Nephron progenitor cell (in vitro differentiated cells): ENCODE data around the gene SLC8A1.

ENCODE experiments used
- DNase-seq: peaks from one replicate; pipeline ENCODE4 v3.0.0; 2021
- H3K27ac Mint-ChIP-seq: 2 replicates; pipeline ENCODE4 v1.8.0; 2021; ENCODE audit warnings: mild to moderate bottlenecking, moderate library complexity, mixed read lengths
- H3K27me3 Mint-ChIP-seq: 2 replicates; pipeline ENCODE4 v1.8.0; 2021; ENCODE audit warnings: mild to moderate bottlenecking, low read depth, mixed read lengths; ENCODE audit not compliant: poor library complexity
- H3K36me3 Mint-ChIP-seq: 2 replicates; pipeline ENCODE4 v1.8.0; 2021; ENCODE audit warnings: low read depth, mixed read lengths
- H3K4me1 Mint-ChIP-seq: 2 replicates; pipeline ENCODE4 v1.8.0; 2021; ENCODE audit warnings: mixed read lengths
- H3K4me3 Mint-ChIP-seq: 2 replicates; pipeline ENCODE4 v1.8.0; 2021; ENCODE audit warnings: mild to moderate bottlenecking, moderate library complexity, mixed read lengths
- H3K9me3 Mint-ChIP-seq: 2 replicates; pipeline ENCODE4 v1.8.0; 2021; ENCODE audit warnings: mild to moderate bottlenecking, moderate library complexity, mixed read lengths
- TF ChIP-seq, protein P1 (sequence below): fragments of 200-600 bp; sonication (generic); IDR thresholded peaks from 2 replicates; pipeline ENCODE4 v1.5.0; 2021; ENCODE audit warnings: antibody characterized with exemption

SLC8A1 gene

DNA sequence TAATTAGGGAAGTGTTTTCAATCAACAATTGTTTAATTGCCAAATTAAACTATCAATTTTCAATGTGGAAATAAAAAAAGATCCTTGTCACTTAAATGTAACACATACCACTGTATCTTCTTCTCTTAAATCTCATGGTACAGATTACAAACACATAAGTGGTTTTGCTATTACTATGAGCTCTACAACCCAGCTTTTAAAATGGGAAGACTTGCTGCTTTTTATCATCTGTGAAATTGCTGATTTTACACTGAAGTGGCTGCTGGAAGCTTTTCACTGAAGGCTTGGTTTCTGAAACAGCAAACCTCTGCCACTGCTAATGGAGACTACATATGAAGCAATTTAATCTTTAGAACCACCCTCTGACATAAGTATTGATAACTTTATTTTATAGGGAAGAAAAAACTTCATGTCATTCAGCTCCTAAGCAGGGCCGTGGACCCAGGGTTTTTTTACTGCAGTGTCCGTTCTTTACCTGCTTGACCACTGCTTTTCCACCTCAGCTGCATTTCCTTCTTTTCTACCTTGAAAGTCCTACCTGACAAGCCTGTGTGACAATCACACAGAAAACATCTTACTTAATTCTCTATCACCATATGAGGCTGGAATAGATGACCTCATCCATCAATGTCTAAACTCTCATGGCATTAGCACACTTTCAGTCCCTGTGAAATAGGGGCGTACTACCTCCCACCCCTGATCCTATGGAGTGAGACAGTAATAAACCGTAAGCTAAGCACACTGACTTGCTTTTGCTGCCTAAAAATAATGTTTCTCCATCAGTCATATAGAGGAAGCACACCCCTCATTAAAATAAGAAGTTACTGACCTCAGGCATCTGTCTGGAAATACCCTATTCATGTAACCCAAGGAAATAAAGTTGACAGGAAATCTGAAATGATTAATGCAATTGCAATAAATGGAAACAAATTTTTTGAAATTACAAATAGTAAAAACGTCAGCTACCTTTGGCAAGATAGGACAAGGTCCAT is 19.2 kb upstream of the SLC8A1 start:
- Mint-ChIP-seq H3K4me1 (peaks cover 29% of the 10 kb centered on the region), H3K4me3 (no peak overlapping the region), H3K27ac (no peak overlapping the region), H3K27me3 (peaks cover 4% of the 10 kb centered on the region), H3K36me3 (no peaks in the 10 kb centered on the region), H3K9me3 (no peaks in the 10 kb centered on the region)
- TF ChIP-seq, protein P1, sequence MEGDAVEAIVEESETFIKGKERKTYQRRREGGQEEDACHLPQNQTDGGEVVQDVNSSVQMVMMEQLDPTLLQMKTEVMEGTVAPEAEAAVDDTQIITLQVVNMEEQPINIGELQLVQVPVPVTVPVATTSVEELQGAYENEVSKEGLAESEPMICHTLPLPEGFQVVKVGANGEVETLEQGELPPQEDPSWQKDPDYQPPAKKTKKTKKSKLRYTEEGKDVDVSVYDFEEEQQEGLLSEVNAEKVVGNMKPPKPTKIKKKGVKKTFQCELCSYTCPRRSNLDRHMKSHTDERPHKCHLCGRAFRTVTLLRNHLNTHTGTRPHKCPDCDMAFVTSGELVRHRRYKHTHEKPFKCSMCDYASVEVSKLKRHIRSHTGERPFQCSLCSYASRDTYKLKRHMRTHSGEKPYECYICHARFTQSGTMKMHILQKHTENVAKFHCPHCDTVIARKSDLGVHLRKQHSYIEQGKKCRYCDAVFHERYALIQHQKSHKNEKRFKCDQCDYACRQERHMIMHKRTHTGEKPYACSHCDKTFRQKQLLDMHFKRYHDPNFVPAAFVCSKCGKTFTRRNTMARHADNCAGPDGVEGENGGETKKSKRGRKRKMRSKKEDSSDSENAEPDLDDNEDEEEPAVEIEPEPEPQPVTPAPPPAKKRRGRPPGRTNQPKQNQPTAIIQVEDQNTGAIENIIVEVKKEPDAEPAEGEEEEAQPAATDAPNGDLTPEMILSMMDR: no peak
- DNase-seq: no peak

DNA sequence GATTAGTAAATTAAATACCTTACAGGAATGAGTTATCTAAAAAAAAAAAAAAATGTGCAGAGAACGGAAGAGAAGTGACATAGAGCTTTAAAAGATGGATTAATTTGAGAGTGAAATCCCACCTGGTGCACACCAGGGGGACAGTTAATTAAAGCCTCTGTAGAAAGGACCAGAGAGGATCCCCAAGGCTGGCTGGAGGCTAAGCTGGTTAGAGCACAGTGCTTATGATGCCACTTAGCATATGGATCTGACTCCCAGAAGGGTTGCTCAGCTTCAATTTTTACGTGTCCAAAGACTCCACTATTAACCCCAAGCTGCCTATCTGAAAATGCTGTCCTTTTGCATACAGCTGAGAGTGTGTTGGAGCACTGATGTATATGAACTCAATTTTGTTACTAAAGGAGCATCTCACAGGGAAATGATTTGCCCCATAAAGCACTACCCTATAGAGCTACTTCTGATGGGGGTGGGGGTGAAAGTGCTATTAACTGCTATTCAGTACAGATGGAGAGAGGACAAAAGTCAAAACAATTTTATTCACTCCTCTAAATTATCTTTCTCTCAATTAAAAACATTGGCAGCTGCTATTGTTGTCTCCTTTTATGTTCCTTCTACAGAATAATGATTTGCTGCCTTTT is 15.2 kb upstream of the SLC8A1 start:
- no peak for DNase-seq
- TF ChIP-seq, protein P1: no peak
- Mint-ChIP-seq H3K27ac (no peak overlapping the region), H3K27me3 (peaks cover 8% of the 10 kb centered on the region), H3K4me1 (peaks cover 13% of the 10 kb centered on the region), H3K9me3 (no peaks in the 10 kb centered on the region), H3K4me3 (no peak overlapping the region), H3K36me3 (no peaks in the 10 kb centered on the region)

DNA sequence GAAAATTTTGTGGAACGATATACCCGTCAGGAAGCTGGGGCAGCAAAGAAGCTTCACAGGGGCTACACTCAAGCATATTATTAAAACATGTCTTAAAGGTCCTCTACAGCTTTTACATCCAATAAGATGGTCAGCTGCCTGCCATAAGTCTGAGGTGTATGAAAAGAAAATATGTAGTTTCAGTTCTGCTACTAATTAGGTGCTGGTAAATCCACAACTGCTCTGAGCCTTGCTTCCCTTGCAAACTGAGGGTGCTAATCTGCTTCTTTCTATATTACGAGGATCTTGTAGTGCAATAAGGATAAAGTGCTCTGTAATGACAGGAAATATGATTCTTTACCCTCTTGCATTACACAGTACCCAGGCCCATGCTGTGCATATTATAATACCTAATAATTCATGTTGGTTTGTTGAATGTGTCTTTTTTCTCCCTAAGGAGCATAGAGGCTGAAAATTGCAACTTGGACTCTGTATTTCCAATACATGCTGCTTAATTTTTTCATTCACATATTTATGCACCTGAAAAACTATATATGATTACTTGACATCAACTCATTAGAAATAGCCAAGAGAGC is 14.5 kb upstream of the SLC8A1 start:
- no peak for DNase-seq
- peaks cover 8% of the 10 kb centered on the region for H3K27me3 Mint-ChIP-seq
- no peak overlapping the region for H3K27ac Mint-ChIP-seq
- H3K36me3 Mint-ChIP-seq: no peaks in the 10 kb centered on the region
- peaks cover 10% of the 10 kb centered on the region for H3K4me1 Mint-ChIP-seq
- H3K9me3 Mint-ChIP-seq: no peaks in the 10 kb centered on the region
- H3K4me3 Mint-ChIP-seq: no peak overlapping the region
- TF ChIP-seq, protein P1: no peak

DNA sequence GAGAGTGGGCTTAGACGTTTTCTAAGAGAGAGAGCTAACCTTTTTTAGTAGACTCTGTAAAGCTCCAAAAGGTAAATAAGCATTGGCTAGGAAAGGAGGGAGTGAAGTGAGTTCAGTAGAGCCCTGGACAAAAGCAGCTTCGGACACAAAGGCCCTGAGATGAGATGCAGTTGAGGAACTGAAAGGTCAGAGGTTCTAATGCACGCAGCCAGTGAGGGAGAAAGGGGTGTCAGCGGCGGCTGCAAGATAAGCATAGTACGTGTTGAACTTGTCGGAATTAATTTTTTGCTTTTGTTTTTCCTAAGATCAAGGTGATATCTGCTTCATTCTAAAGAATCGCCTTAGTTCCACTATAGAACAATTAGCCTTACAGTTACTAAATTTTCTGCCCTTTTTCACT is 11.2 kb upstream of the SLC8A1 start:
- DNase-seq: no peak
- no peaks in the 10 kb centered on the region for H3K36me3 Mint-ChIP-seq

DNA sequence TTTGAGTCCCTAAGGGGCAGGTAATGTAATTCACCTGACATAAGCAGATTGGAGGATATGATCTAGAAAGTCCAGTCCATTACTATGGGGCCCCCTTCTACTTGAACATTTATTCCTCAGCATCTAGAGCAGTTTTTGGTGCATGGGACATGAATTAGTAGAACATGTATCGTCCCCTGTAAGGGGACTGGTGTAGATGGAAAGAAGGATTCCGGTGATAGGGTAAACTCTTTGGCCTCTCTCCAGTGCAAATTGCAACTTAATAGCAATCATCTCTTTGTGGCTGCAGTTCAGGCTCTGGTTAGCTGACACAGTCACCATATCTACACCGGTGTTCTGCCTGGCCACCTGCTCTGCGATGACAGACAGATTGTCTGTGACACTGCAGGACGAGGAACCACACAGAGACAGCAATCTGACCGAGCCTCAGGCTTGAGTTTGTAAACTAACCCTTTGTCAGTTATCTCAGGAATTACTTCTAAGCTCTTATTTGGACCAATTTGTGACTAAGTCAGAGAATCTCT is 6.4 kb upstream of the SLC8A1 start:
- no peaks in the 10 kb centered on the region for H3K9me3 Mint-ChIP-seq
- no peak overlapping the region for H3K27ac Mint-ChIP-seq
- peaks cover 27% of the 10 kb centered on the region for H3K27me3 Mint-ChIP-seq
- TF ChIP-seq, protein P1: no peak
- no peak for DNase-seq
- H3K4me3 Mint-ChIP-seq: no peak overlapping the region
- peaks cover 24% of the 10 kb centered on the region for H3K4me1 Mint-ChIP-seq
- no peaks in the 10 kb centered on the region for H3K36me3 Mint-ChIP-seq

More for the DNA sequence above, 11.2 kb upstream of the SLC8A1 start:
- Mint-ChIP-seq H3K9me3 (no peaks in the 10 kb centered on the region), H3K27ac (no peak overlapping the region), H3K4me1 (peaks cover 15% of the 10 kb centered on the region), H3K4me3 (no peak overlapping the region), H3K27me3 (peaks cover 16% of the 10 kb centered on the region)
- TF ChIP-seq, protein P1: no peak
